Inflammatory macrophage (primary cell): ENCODE data around the gene CCT6A.
"Not testable (repeated sequence)": the region's sequence is repeated elsewhere in the genome, so short reads cannot be mapped to it uniquely, and the experiment has no call there.

ENCODE experiments used
- DNase-seq, 2 donors: peaks; one replicate each; pipeline ENCODE4 v3.0.0-alpha.2; 2020 to 2022

CCT6A gene

GRCh38 chr7:56053379-56053778 is 1.8 kb downstream of the CCT6A start:
- DNase-seq, result no peak

- no peak for DNase-seq
Observed at GRCh38 chr7:56053993-56054392, 2.4 kb downstream of the CCT6A start.

- no peak for DNase-seq
Observed at GRCh38 chr7:56062382-56062781, 10.8 kb downstream of the CCT6A start.

GRCh38 chr7:56063500-56063881 is 11.9 kb downstream of the CCT6A start:
- DNase-seq, result no peak

- DNase-seq, result peak; percentile 91 to 96
Observed at GRCh38 chr7:56063882-56064625, 12.5 kb downstream of the CCT6A start, which contains the start of gene SUMF2. TSS of gene SUMF2 (plus strand) at chr7:56064286. CDS start at chr7:56064312, 26 bp downstream.

GRCh38 chr7:56066376-56066775 is 14.8 kb downstream of the CCT6A start:
- DNase-seq, result not testable (repeated sequence)

- peak; percentile 78 to 86 for DNase-seq
Observed at GRCh38 chr7:56074371-56074791, 22.8 kb downstream of the CCT6A start.

GRCh38 chr7:56077681-56078080 is 26.1 kb downstream of the CCT6A start:
- DNase-seq, result no peak

- no peak for DNase-seq
Observed at GRCh38 chr7:56078196-56078595, 26.6 kb downstream of the CCT6A start.

- DNase-seq, result no peak
Observed at GRCh38 chr7:56079450-56080185, 28.1 kb downstream of the CCT6A start.

GRCh38 chr7:56080726-56081435 is 29.3 kb downstream of the CCT6A start:
- DNase-seq, result not testable (repeated sequence)

GRCh38 chr7:56081626-56082340 is 30.2 kb downstream of the CCT6A start:
- no peak for DNase-seq

GRCh38 chr7:56083150-56083785 is 31.7 kb downstream of the CCT6A start:
- DNase-seq, result no peak

- no peak for DNase-seq
Observed at GRCh38 chr7:56086761-56087160, 35.2 kb downstream of the CCT6A start.

- DNase-seq, result no peak
Observed at GRCh38 chr7:56087445-56087844, 35.9 kb downstream of the CCT6A start.

- DNase-seq, result no peak
Observed at GRCh38 chr7:56091591-56091990, 40.0 kb downstream of the CCT6A start.

GRCh38 chr7:56092388-56092787 is 40.8 kb downstream of the CCT6A start:
- not testable (repeated sequence) for DNase-seq

- DNase-seq, result no peak
Observed at GRCh38 chr7:56092789-56093531, 41.4 kb downstream of the CCT6A start, which contains the start of gene PHKG1. TSS of gene PHKG1 (minus strand) at chr7:56092952. CDS start at chr7:56088941, 4,011 bp downstream.

- peak; percentile 42 to 70 for DNase-seq
Observed at GRCh38 chr7:56097700-56098099, 46.1 kb downstream of the CCT6A start.

- DNase-seq, result not testable (repeated sequence)
Observed at GRCh38 chr7:56098187-56099008, 46.8 kb downstream of the CCT6A start.
